ENCODE measurements around the gene GPR42.

GRCh38 chr19:35353635-35354034 is 17.2 kb upstream of the GPR42 start:
- TF ChIP-seq CTCF (IDR thresholded peaks at IDR 0.05; ENCODE audit: poor library complexity), result peak; percentile 12
- TF ChIP-seq EZH2phosphoT487 (IDR thresholded peaks at IDR 0.05; ENCODE audit: low read depth, severe bottlenecking, unreplicated experiment), result no peak

Data from hepatocyte (in vitro differentiated cells).